ENCODE results near the gene EMC9. TPM values are rescaled to one million over a fixed set of nuclear protein-coding genes. Genes with fewer than 3 reads are reported as not detected.
A peak's percentile ranks its signal among the peaks of the same experiment; 100 is the strongest.

EMC9 gene
- total and polyA plus RNA-seq, 2 of the 8 experiments (the other 6 are each of a cell fraction or from before 2014, with no cell fraction given) = 38.4 to 47.2 TPM

DNA sequence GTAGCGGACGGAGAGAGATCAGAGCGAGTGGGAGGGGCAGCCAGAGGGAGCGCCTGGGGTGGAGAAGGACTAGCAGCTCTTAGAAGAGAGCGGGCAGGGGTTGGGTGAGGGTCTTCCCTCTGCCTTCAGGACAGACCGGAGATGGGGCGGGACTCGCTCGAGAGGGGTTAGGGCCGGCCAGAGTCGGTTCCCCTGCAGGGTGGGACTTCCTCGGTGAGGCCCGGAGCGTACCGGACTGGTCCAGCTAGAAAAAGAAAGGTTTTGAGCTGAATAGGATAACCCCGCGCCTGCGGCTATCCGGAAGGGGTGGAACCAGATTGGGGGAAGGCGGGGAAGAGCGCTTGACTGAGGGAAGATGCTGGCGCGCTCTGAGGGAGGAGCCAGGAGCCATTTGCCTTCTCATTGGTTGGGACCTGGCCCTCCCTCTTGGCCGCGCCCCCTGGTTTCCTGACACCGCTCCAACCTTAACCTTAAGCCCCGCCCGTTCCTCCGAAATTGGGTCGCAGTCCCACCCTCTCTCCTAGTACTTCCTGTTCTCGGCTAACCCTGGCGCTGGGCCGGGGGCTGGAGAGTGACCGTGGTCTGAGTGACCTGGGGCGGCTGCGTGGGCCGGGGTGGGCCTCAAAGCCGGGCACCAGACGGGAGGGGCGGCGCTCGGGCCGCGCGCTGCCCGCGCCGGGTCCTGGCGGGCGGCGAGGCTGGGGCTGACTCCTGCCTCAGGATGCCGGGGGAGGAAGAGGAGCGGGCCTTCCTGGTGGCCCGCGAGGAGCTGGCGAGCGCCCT lies 5.8 kb upstream of the EMC9 start, which contains the start of gene RNF31 (continued):
- TF ChIP-seq KDM4A (IDR thresholded peaks at IDR 0.05; ENCODE audit: low read depth, low read length, severe bottlenecking) (peak; percentile 69), CHD2 (IDR thresholded peaks at IDR 0.05; ENCODE audit: low read length) (no peak), ASH2L (IDR thresholded peaks at IDR 0.05; ENCODE audit: low read length) (peak; percentile 33)

Data from H1 (cell line).